GM12892 (cell line): ENCODE measurements around the gene MAPKAPK2.

Source experiments
- POLR2A ChIP-seq: IDR thresholded peaks from 2 replicates; pipeline ENCODE4 v1.6.1; 2011; ENCODE audit warnings: low read depth, low read length, control low read depth
- POLR2AphosphoS5 ChIP-seq: IDR thresholded peaks from 2 replicates; pipeline ENCODE4 v1.6.1; 2011; ENCODE audit warnings: low read depth, low read length, control low read depth
- TAF1 ChIP-seq: IDR thresholded peaks from 2 replicates; pipeline ENCODE4 v1.6.1; 2011; ENCODE audit warnings: low read depth, mild to moderate bottlenecking, control low read depth, low read length, borderline replicate concordance

DNA sequence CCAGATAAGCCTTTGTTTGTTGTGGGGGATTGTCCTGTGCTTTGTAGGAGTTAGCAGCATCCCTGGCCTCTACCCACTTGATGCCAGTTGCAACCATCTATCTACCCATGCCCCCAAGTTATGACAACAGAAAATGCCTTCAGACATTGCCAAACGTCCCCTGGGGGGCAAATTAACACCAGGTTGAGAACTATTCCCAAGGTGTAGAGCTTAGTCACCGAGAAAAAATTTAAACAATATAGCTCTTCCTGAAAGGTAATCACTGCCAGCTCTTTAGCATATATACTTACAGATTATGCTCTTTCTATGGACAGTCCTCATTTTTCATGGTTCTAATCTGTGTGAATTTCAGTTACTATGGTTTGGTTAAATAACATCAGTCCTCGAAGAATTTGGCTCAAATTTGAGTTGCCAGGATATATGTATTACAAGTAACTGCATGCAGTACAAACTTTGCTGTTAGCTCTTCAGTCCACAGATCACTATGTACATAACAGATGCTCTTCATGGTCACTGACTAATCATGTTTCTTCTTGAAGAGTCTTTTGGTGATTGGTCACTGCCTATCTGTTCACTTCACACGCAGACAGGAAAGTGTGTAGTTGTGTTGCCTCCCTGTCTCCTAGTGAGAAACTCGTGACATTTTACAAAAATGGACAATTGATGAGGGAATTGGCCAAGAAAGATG is 25.2 kb downstream of the MAPKAPK2 start:
- TF ChIP-seq POLR2A: no peak
- TF ChIP-seq POLR2AphosphoS5: no peak
- TF ChIP-seq TAF1: no peak
